Caco-2 (cell line): ENCODE measurements around the gene OR5B12. TPM values are rescaled to one million over a fixed set of nuclear protein-coding genes. Genes with fewer than 3 reads are reported as not detected.

Source experiments
- BruUV-seq: library from RNA; stranded (reverse); fragments of 400-500 nt; replicated peaks from 2 replicates; lab custom pipeline; 2021; lab: Mats Ljungman, UMichigan
- CTCF ChIA-PET: fragments of 300-600 bp; sonication (Branson Sonifier 250); formaldehyde crosslinking; loops from one replicate; lab custom pipeline; 2022; ENCODE audit warnings: antibody characterized with exemption; lab: Charles Lee
- POLR2A ChIA-PET: fragments of 300-600 bp; sonication (Branson Sonifier 250); formaldehyde crosslinking; loops from one replicate; lab custom pipeline; 2022; ENCODE audit warnings: antibody characterized with exemption; lab: Charles Lee
- DNase-seq, 2 experiments: peaks; one replicate each; pipeline versions ENCODE4 v3.0.0 to v3.0.0-alpha.2; 2020 to 2022
- H3K27me3 ChIP-seq: replicated peaks from 2 replicates; pipeline ENCODE4 v1.6.0; 2011; ENCODE audit warnings: low read length; ENCODE audit not compliant: control insufficient read depth, insufficient read depth
- H3K36me3 ChIP-seq: 2 replicates; pipeline ENCODE4 v1.5.1; 2011; ENCODE audit warnings: low read length; ENCODE audit not compliant: control insufficient read depth, insufficient read depth
- H3K4me1 ChIP-seq: fragments of 250-450 bp; sonication (Bioruptor Pico); 2 replicates; pipeline ENCODE4 v1.5.1; 2020; ENCODE audit warnings: mild to moderate bottlenecking
- H3K4me3 ChIP-seq: 2 replicates; pipeline ENCODE4 v1.5.1; 2011; ENCODE audit warnings: low read depth, mild to moderate bottlenecking, control low read depth, low read length
- H3K9me3 ChIP-seq: fragments of 250-450 bp; sonication (Bioruptor Pico); 2 replicates; pipeline ENCODE4 v1.5.1; 2020; ENCODE audit warnings: mild to moderate bottlenecking, moderate library complexity
- H3K27ac Mint-ChIP-seq: one replicate; pipeline ENCODE4 v1.8.0; 2022; ENCODE audit warnings: mixed read lengths; ENCODE audit not compliant: unreplicated experiment
- H3K27me3 Mint-ChIP-seq: one replicate; pipeline ENCODE4 v1.8.0; 2022; ENCODE audit warnings: mixed read lengths; ENCODE audit not compliant: insufficient read depth, unreplicated experiment
- H3K36me3 Mint-ChIP-seq: one replicate; pipeline ENCODE4 v1.8.0; 2022; ENCODE audit warnings: mild to moderate bottlenecking, mixed read lengths; ENCODE audit not compliant: insufficient read depth, unreplicated experiment
- H3K4me1 Mint-ChIP-seq: one replicate; pipeline ENCODE4 v1.8.0; 2022; ENCODE audit warnings: low read depth, mixed read lengths; ENCODE audit not compliant: unreplicated experiment
- H3K4me3 Mint-ChIP-seq: one replicate; pipeline ENCODE4 v1.8.0; 2022; ENCODE audit warnings: mild to moderate bottlenecking, moderate library complexity, mixed read lengths; ENCODE audit not compliant: unreplicated experiment
- H3K9me3 Mint-ChIP-seq: one replicate; pipeline ENCODE4 v1.8.0; 2022; ENCODE audit warnings: mixed read lengths; ENCODE audit not compliant: unreplicated experiment
- intact Hi-C: fragments of 100-400 bp; cut with micrococcal nuclease; formaldehyde crosslinking; loops from one replicate; pipeline ENCODE4 v1.10.0; 2022; ENCODE audit not compliant: unreplicated experiment
- total RNA-seq: library from RNA; stranded (reverse); gene quantifications from 2 replicates; pipeline ENCODE4 v1.2.3, GENCODE V29; 2022
- TF ChIP-seq, protein P1 (sequence below), 2 experiments: fragments of 200-600 bp in 1 of 2; IDR thresholded peaks; 1 replicate in 1 of 2; 2 replicates in 1 of 2; pipeline versions ENCODE4 v1.5.1 to v1.8.0; 2011 to 2022; ENCODE audit warnings: antibody characterized with exemption in 1 of 2, control low read depth in 1 of 2, inconsistent platforms in 1 of 2, low read depth in 1 of 2, low read length in 1 of 2, mild to moderate bottlenecking in 1 of 2, moderate library complexity in 1 of 2; ENCODE audit not compliant: insufficient read depth in 1 of 2, severe bottlenecking in 1 of 2, unreplicated experiment in 1 of 2

The OR5B12 gene
- total RNA-seq, 1 experiment from 2014 or later: not detected

DNA sequence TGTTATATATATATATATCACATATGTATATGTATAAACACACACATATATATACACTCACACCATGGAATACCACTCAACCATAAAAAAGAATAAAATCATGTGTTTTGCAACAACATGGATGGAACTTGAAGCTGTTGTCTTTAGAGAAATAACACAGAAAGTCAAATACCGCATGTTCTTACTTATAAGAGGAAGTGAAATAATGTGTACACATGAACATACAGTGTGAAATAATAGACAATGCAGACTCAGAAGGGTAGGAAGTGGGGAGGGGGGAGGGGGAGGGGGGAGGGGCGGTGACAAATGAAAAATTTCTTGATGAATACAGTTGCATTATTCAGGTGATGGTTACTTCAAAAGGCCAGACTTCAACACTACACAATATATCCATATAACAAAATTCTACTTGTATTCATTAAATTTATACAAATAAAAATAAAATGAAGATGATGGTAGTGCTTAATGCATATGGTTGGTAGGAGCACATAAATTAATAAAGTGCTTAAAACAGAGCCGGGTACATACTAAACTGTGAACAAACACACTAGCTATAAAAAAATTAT is 8.3 kb downstream of the OR5B12 start:
- BruUV-seq: no TSS peak
- Mint-ChIP-seq H3K4me1 (no peaks in the 10 kb centered on the region), H3K27ac (no peak overlapping the region), H3K4me3 (no peak overlapping the region), H3K9me3 (no peaks in the 10 kb centered on the region), H3K27me3 (peaks cover 7% of the 10 kb centered on the region), H3K36me3 (no peaks in the 10 kb centered on the region)
- DNase-seq: no peak
- Histone ChIP-seq H3K9me3 (no peaks in the 10 kb centered on the region; the same call in 1 of the 2 replicates), H3K4me3 (no peak overlapping the region), H3K27me3 (no peaks in the 10 kb centered on the region), H3K4me1 (no peaks in the 10 kb centered on the region), H3K36me3 (no peaks in the 10 kb centered on the region)
- ChIA-PET CTCF (no interaction called here), POLR2A (no interaction called here)
- intact Hi-C loops: no loop called here
- TF ChIP-seq, protein P1, sequence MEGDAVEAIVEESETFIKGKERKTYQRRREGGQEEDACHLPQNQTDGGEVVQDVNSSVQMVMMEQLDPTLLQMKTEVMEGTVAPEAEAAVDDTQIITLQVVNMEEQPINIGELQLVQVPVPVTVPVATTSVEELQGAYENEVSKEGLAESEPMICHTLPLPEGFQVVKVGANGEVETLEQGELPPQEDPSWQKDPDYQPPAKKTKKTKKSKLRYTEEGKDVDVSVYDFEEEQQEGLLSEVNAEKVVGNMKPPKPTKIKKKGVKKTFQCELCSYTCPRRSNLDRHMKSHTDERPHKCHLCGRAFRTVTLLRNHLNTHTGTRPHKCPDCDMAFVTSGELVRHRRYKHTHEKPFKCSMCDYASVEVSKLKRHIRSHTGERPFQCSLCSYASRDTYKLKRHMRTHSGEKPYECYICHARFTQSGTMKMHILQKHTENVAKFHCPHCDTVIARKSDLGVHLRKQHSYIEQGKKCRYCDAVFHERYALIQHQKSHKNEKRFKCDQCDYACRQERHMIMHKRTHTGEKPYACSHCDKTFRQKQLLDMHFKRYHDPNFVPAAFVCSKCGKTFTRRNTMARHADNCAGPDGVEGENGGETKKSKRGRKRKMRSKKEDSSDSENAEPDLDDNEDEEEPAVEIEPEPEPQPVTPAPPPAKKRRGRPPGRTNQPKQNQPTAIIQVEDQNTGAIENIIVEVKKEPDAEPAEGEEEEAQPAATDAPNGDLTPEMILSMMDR (IDR thresholded peaks at IDR 0.05; ENCODE audit: insufficient read depth in 1 of 2, low read depth in 1 of 2, low read length in 1 of 2, severe bottlenecking in 1 of 2, unreplicated experiment in 1 of 2): no peak

DNA sequence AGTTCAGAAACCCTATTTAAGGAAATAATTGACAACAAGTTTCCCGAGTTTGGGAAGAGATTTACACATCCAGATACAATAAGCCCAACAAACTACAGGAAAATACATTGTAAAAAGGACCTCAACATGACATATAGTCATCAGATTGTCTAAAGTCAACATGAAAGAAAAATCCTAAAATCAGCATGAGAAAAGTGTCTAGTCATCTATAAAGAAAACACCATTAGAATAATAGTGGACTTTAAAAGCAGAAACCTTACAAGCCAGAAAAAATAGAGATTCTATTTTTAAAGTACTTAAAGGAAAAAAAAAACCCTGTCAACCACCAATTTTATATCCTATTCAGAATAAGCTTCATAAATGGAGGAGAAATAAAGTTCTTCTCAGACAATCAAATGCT is 12.8 kb downstream of the OR5B12 start:
- Mint-ChIP-seq H3K27ac (no peak overlapping the region), H3K27me3 (peaks cover 10% of the 10 kb centered on the region), H3K9me3 (no peaks in the 10 kb centered on the region), H3K36me3 (no peaks in the 10 kb centered on the region), H3K4me3 (no peak overlapping the region), H3K4me1 (no peaks in the 10 kb centered on the region)
- CTCF ChIA-PET: no interaction called here
- intact Hi-C loops: no loop called here
- no peaks in the 10 kb centered on the region for H3K36me3 ChIP-seq
- no peaks in the 10 kb centered on the region; the same call in 1 of the 2 replicates for H3K9me3 ChIP-seq
- POLR2A ChIA-PET: no interaction called here
- TF ChIP-seq, protein P1 (IDR thresholded peaks at IDR 0.05; ENCODE audit: insufficient read depth in 1 of 2, low read depth in 1 of 2, low read length in 1 of 2, severe bottlenecking in 1 of 2, unreplicated experiment in 1 of 2): no peak
- H3K4me3 ChIP-seq: no peak overlapping the region
- H3K4me1 ChIP-seq: no peaks in the 10 kb centered on the region
- no peaks in the 10 kb centered on the region for H3K27me3 ChIP-seq
- no peak for DNase-seq
- no TSS peak for BruUV-seq

DNA sequence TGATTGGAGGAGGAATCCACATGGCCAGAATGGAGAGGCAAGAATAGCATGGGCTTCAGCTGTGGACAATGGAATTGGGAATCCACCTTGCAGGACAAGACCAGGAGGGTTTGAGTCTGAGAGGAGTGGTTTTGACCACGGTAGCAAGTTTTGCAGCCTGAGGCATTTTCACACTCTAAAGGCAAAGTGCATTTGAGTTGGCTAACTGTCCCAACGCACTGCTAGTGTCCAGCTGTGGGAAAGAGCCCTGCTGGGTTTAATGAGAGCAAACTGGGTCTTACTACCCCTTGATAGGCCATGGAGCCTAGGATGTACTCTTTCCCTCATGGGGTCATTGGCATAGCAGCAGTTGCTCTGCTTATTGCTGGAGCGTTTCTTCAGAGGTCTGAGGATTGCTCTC is 14.0 kb downstream of the OR5B12 start, which contains the start of gene OR5B2:
TSS of gene OR5B2 (minus strand) at position 101 of the 400 bp plus-strand sequence. CDS start 4,860 bp downstream, outside the sequence.
- H3K4me1 Mint-ChIP-seq: no peaks in the 10 kb centered on the region
- H3K27me3 Mint-ChIP-seq: peaks cover 9% of the 10 kb centered on the region
- CTCF ChIA-PET: no interaction called here
- H3K36me3 ChIP-seq: no peaks in the 10 kb centered on the region
- H3K4me3 Mint-ChIP-seq: no peak within 1 kb of the TSS
- intact Hi-C loops: no loop called here
- no peaks in the 10 kb centered on the region for H3K9me3 Mint-ChIP-seq
- BruUV-seq: no TSS peak
- H3K27ac Mint-ChIP-seq: no peak within 1 kb of the TSS
- H3K27me3 ChIP-seq: no peaks in the 10 kb centered on the region
- POLR2A ChIA-PET: no interaction called here
- H3K36me3 Mint-ChIP-seq: no peaks in the 10 kb centered on the region
- H3K4me3 ChIP-seq: no peak within 1 kb of the TSS
- H3K4me1 ChIP-seq: no peaks in the 10 kb centered on the region
- no peaks in the 10 kb centered on the region; the same call in 1 of the 2 replicates for H3K9me3 ChIP-seq
- no peak for DNase-seq
- TF ChIP-seq, protein P1 (IDR thresholded peaks at IDR 0.05; ENCODE audit: insufficient read depth in 1 of 2, low read depth in 1 of 2, low read length in 1 of 2, severe bottlenecking in 1 of 2, unreplicated experiment in 1 of 2): no peak
